ENCODE data around the gene DUOX2. TPM values are rescaled to one million over a fixed set of nuclear protein-coding genes. Genes with fewer than 3 reads are reported as not detected.

DUOX2 gene
- total RNA-seq, 4 donors from 2014 or later: 0.19 to 3.3 (median 1.6) TPM

DNA sequence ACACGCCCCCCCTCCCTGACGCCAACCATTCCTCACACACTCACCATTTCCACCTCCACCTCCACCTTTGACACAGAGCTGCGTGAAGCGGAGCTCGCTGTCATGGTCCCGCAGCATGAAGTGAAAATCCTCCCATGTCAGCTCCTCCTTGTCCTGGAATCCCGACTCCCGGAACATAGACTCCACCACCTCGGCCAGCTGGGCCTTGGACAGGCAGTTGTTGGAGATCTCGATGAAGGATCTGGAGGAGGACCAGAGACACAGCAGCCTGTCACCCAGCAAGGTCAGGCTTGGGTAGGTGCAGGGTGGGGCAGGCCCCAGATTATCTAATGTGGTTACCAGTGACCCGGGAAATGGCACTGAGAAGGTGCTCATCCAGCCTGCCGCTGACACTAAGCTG is 12.2 kb downstream of the DUOX2 start:
- no peaks in the 10 kb centered on the region for H3K27me3 ChIP-seq
- no peak overlapping the region for H3K4me3 ChIP-seq
- no peaks in the 10 kb centered on the region for H3K36me3 ChIP-seq
- no peaks in the 10 kb centered on the region for H3K9me3 ChIP-seq
- no peak for TF ChIP-seq POLR2A (IDR thresholded peaks at IDR 0.05)
- TF ChIP-seq, protein P1, sequence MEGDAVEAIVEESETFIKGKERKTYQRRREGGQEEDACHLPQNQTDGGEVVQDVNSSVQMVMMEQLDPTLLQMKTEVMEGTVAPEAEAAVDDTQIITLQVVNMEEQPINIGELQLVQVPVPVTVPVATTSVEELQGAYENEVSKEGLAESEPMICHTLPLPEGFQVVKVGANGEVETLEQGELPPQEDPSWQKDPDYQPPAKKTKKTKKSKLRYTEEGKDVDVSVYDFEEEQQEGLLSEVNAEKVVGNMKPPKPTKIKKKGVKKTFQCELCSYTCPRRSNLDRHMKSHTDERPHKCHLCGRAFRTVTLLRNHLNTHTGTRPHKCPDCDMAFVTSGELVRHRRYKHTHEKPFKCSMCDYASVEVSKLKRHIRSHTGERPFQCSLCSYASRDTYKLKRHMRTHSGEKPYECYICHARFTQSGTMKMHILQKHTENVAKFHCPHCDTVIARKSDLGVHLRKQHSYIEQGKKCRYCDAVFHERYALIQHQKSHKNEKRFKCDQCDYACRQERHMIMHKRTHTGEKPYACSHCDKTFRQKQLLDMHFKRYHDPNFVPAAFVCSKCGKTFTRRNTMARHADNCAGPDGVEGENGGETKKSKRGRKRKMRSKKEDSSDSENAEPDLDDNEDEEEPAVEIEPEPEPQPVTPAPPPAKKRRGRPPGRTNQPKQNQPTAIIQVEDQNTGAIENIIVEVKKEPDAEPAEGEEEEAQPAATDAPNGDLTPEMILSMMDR (IDR thresholded peaks at IDR 0.05): no peak
- no peak overlapping the region for H3K27ac ChIP-seq
- no peak for DNase-seq
- no peaks in the 10 kb centered on the region for H3K4me1 ChIP-seq

DNA sequence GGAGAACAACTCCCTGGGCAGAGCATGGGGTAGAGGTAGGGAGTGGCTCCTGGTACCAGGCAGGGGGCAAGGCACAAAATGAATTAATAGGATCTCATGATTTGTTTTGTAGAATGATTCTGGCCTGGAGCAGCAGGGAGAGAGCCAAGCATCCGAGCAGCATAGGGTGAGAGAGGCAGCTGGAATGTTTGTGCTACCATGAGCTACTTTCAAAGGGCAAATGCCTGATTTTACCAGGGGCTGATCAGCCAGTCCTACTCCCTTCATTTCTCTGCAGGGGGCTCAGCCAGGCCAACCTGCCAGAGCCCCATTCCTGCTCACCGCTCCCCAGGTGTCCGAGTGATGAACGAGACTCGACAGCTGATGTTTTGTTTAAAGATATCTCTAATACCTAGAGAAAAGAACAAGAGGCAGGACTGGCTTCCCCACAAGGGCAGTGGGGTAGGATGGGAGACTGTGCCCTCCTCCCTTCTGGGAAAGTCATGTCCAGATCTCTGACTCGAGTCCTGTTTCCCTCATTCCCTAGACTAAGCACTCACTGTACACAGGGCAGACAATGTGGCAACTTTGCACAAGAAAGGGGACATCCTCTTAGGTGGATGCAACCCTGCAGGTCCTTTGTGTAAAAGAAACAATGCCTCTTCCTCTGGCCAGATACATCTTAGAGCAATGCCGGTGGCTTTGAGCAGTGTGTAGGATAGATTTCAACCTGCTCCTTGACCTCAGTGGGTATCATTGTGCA is 12.9 kb downstream of the DUOX2 start:
- no peak for DNase-seq
- H3K36me3 ChIP-seq: no peaks in the 10 kb centered on the region
- H3K9me3 ChIP-seq: no peaks in the 10 kb centered on the region
- H3K4me3 ChIP-seq: no peak overlapping the region
- no peak overlapping the region for H3K27ac ChIP-seq
- TF ChIP-seq POLR2A (IDR thresholded peaks at IDR 0.05): no peak
- TF ChIP-seq, protein P1 (IDR thresholded peaks at IDR 0.05): no peak
- no peaks in the 10 kb centered on the region for H3K27me3 ChIP-seq
- H3K4me1 ChIP-seq: no peaks in the 10 kb centered on the region

DNA sequence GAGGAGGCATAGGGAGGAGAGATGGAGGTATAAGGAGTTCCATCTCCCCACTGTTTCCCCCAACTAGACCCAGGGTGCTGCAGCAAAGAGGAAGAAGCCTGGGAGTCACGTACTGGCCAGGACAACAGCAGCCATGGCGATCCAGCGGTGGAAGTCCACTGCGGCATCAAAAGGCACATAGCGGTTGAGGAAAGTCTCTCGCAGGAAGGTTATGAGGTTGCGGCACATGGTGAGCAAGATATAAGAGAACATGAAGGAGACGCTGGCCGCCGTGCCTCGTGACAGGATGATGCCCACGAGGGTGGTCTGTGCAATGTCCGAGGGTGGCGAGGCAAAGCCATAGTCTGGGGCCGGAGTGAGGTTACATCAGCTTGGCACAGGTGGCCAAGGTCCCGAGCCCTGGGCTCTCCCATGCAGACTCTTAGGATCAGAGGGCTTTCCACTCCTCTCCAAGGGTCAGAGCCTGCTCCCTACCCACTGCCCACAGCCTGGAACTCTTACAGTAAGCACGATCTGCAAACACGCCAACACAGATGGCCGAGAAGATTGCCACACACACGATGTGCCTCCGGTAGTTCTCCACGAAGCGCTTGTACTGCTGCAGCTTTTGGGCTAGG is 14.3 kb downstream of the DUOX2 start:
- Histone ChIP-seq H3K9me3 (no peaks in the 10 kb centered on the region), H3K27me3 (no peaks in the 10 kb centered on the region), H3K27ac (no peak overlapping the region), H3K36me3 (no peaks in the 10 kb centered on the region), H3K4me1 (no peaks in the 10 kb centered on the region), H3K4me3 (no peak overlapping the region)
- no peak for DNase-seq
- TF ChIP-seq, protein P1 (IDR thresholded peaks at IDR 0.05): no peak
- no peak for TF ChIP-seq POLR2A (IDR thresholded peaks at IDR 0.05)

DNA sequence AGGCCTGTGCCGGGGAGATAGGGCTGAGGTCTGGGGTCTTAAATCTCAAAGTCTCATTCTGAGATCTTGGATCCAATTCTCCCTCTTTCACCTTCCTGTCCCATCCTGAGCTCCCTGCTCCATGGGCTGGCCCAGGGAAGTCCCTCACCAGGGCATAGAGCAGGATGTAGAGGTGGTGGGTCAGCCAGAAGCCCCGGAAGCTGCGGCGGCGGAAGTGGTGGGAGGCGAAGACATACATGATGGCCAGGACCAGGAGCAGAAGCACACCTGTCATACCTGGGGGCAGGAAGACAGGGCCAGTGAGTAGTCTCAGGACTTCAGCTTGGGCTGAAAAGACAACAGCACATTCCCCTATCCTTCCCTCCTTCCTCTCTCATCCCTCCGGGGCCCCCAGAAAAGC is 16.5 kb downstream of the DUOX2 start:
- Histone ChIP-seq H3K4me1 (no peaks in the 10 kb centered on the region), H3K9me3 (no peaks in the 10 kb centered on the region), H3K4me3 (no peak overlapping the region), H3K36me3 (no peaks in the 10 kb centered on the region), H3K27me3 (no peaks in the 10 kb centered on the region), H3K27ac (no peak overlapping the region)
- TF ChIP-seq POLR2A (IDR thresholded peaks at IDR 0.05): no peak
- DNase-seq: no peak

DNA sequence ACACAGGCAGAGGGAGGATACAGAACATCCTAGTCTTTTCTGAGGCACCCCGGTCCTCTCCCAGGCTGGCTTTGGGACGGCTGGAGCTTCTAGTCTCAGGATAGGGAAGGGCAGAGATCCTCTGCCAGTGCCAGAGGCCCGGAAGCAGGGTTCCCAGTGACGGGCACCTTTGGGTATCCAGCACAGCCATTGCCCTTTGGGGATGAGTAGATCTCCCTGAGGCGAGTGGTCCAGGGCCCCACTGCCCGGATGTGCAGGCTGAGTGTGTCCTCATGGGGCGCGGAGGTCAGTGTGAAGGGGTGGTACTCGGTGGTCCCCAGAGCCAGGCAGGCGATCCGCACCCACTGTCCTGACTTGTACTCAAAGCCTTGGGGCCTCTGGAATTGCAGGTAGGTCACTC is 18.3 kb downstream of the DUOX2 start:
- no peak overlapping the region for H3K27ac ChIP-seq
- TF ChIP-seq, protein P1 (IDR thresholded peaks at IDR 0.05): no peak
- no peak for TF ChIP-seq POLR2A (IDR thresholded peaks at IDR 0.05)

DNA sequence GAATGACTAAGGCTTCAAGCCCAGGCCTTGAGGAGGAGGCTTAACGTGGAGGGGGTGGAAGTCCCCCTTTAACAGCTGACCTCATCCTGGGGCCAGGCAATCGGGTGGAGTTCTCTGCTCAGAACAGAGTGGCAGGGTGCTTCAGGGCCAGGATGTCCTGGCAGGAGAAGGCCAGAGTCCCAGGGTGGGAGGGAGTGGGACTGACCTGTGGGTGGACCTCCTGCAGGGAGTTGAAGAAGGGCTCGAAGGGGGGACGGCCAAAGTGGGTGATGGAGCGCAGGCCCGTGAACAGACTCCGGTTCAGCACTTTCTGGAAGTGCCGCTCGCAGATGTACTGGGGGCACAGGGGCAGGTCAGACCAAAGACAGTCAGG is 19.6 kb downstream of the DUOX2 start:
- no peaks in the 10 kb centered on the region for H3K9me3 ChIP-seq
- no peak overlapping the region for H3K4me3 ChIP-seq
- no peaks in the 10 kb centered on the region for H3K36me3 ChIP-seq
- DNase-seq: no peak
- no peaks in the 10 kb centered on the region for H3K27me3 ChIP-seq
- TF ChIP-seq, protein P1 (IDR thresholded peaks at IDR 0.05): no peak
- TF ChIP-seq POLR2A (IDR thresholded peaks at IDR 0.05): no peak
- no peak overlapping the region for H3K27ac ChIP-seq
- no peaks in the 10 kb centered on the region for H3K4me1 ChIP-seq

More for the DNA sequence above, 18.3 kb downstream of the DUOX2 start:
- Histone ChIP-seq H3K36me3 (no peaks in the 10 kb centered on the region), H3K4me3 (no peak overlapping the region), H3K9me3 (no peaks in the 10 kb centered on the region), H3K4me1 (no peaks in the 10 kb centered on the region), H3K27me3 (no peaks in the 10 kb centered on the region)
- no peak for DNase-seq
